ENCODE data around the gene DPP10. TPM values are rescaled to one million over a fixed set of nuclear protein-coding genes. Genes with fewer than 3 reads are reported as not detected.

Gene DPP10
- total and polyA plus RNA-seq, 4 donors = 0.04 to 4.1 (median 0.48) TPM

DNA sequence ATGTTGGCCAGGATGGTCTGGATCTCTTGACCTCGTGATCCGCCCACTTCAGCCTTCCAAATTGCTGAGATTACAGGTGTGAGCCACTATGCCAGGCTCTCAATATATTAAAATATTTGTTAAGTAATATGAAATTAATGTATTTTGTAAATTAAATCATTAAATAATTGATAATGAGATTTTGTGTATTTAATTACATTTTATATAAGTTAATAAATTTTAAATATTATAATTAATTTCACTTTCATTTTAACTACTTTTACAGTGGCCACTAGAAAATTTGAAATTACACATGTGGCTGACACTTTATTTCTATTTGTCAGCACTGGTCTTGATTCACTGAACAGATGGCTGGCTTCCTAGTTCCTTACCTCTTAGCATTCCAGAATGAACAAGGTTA, 102.6 kb downstream of the DPP10 start:
- H3K27ac ChIP-seq (ENCODE audit: low read depth in 1 of 2, low read length in 2 of 2) = no peak overlapping the region

DNA sequence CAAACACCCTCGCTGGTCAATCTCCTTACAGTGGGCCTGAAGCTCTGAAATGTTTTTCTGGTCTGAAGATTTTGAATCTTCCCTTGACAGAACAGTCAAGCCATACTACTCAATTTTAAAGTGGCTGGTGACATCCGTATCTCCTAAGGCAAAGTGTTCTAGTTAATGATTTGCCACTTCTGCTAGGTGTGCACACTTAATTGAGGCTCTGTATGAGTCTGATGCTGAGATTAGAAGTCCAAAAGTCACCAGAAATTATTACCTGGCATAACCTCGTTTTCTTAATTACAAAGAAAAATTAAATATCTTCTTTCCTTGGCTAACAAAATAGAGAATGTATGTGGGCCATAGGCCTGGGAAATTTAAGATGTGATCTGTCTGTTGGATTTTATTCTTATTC, 104.1 kb downstream of the DPP10 start:
- TF ChIP-seq HNF4G (IDR thresholded peaks at IDR 0.05) = no peak
- no peak for TF ChIP-seq EGR1 (IDR thresholded peaks at IDR 0.05; ENCODE audit: low read depth in 2 of 2)
- TF ChIP-seq, protein P1, sequence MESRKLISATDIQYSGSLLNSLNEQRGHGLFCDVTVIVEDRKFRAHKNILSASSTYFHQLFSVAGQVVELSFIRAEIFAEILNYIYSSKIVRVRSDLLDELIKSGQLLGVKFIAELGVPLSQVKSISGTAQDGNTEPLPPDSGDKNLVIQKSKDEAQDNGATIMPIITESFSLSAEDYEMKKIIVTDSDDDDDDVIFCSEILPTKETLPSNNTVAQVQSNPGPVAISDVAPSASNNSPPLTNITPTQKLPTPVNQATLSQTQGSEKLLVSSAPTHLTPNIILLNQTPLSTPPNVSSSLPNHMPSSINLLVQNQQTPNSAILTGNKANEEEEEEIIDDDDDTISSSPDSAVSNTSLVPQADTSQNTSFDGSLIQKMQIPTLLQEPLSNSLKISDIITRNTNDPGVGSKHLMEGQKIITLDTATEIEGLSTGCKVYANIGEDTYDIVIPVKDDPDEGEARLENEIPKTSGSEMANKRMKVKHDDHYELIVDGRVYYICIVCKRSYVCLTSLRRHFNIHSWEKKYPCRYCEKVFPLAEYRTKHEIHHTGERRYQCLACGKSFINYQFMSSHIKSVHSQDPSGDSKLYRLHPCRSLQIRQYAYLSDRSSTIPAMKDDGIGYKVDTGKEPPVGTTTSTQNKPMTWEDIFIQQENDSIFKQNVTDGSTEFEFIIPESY (IDR thresholded peaks at IDR 0.05) = no peak
- TF ChIP-seq FOXA1 (IDR thresholded peaks at IDR 0.05) = no peak
- H3K27me3 ChIP-seq (ENCODE audit: control insufficient read depth in 4 of 4, insufficient read depth in 4 of 4, low read length in 3 of 4) = peaks cover 0 to 2% (median 0%) of the 10 kb centered on the region in 4 donors
- no peak overlapping the region for H3K9ac ChIP-seq (ENCODE audit: low read depth in 1 of 2, low read length in 2 of 2)
- H3K4me3 ChIP-seq (ENCODE audit: low read depth in 1 of 3, low read length in 3 of 3) = no peak overlapping the region
- no peak for DNase-seq (ENCODE audit: low spot score)
- WGBS = 63% methylated on average over 3 of the region's 3 CpGs
- H3K27ac ChIP-seq (ENCODE audit: low read depth in 1 of 2, low read length in 2 of 2) = no peak overlapping the region
- no peaks in the 10 kb centered on the region for H3K9me3 ChIP-seq (ENCODE audit: control insufficient read depth in 4 of 4, low read length in 3 of 4)
- no peaks in the 10 kb centered on the region for H3K4me1 ChIP-seq (ENCODE audit: control insufficient read depth in 4 of 4, insufficient read depth in 4 of 4, low read length in 3 of 4)
- H3K36me3 ChIP-seq (ENCODE audit: control insufficient read depth in 4 of 4, insufficient read depth in 3 of 4, low read depth in 1 of 4, low read length in 3 of 4) = no peaks in the 10 kb centered on the region

More for the DNA sequence above, 102.6 kb downstream of the DPP10 start:
- Histone ChIP-seq H3K9ac (ENCODE audit: low read depth in 1 of 2, low read length in 2 of 2) (no peak overlapping the region), H3K36me3 (ENCODE audit: control insufficient read depth in 4 of 4, insufficient read depth in 3 of 4, low read depth in 1 of 4, low read length in 3 of 4) (no peaks in the 10 kb centered on the region), H3K4me3 (ENCODE audit: low read depth in 1 of 3, low read length in 3 of 3) (no peak overlapping the region), H3K9me3 (ENCODE audit: control insufficient read depth in 4 of 4, low read length in 3 of 4) (no peaks in the 10 kb centered on the region), H3K4me1 (ENCODE audit: control insufficient read depth in 4 of 4, insufficient read depth in 4 of 4, low read length in 3 of 4) (no peaks in the 10 kb centered on the region), H3K27me3 (ENCODE audit: control insufficient read depth in 4 of 4, insufficient read depth in 4 of 4, low read length in 3 of 4) (peaks cover 0 to 2% (median 0%) of the 10 kb centered on the region in 4 donors)
- 95% methylated on average over 2 of the region's 2 CpGs for WGBS
- no peak for DNase-seq (ENCODE audit: low spot score)
- TF ChIP-seq SP1 (IDR thresholded peaks at IDR 0.05) (no peak), JUND (IDR thresholded peaks at IDR 0.05) (no peak), TAF1 (conservative IDR thresholded peaks at IDR 0.05) (no peak), RAD21 (IDR thresholded peaks at IDR 0.05) (no peak), YY1 (IDR thresholded peaks at IDR 0.05) (no peak)
- TF ChIP-seq, protein P2, sequence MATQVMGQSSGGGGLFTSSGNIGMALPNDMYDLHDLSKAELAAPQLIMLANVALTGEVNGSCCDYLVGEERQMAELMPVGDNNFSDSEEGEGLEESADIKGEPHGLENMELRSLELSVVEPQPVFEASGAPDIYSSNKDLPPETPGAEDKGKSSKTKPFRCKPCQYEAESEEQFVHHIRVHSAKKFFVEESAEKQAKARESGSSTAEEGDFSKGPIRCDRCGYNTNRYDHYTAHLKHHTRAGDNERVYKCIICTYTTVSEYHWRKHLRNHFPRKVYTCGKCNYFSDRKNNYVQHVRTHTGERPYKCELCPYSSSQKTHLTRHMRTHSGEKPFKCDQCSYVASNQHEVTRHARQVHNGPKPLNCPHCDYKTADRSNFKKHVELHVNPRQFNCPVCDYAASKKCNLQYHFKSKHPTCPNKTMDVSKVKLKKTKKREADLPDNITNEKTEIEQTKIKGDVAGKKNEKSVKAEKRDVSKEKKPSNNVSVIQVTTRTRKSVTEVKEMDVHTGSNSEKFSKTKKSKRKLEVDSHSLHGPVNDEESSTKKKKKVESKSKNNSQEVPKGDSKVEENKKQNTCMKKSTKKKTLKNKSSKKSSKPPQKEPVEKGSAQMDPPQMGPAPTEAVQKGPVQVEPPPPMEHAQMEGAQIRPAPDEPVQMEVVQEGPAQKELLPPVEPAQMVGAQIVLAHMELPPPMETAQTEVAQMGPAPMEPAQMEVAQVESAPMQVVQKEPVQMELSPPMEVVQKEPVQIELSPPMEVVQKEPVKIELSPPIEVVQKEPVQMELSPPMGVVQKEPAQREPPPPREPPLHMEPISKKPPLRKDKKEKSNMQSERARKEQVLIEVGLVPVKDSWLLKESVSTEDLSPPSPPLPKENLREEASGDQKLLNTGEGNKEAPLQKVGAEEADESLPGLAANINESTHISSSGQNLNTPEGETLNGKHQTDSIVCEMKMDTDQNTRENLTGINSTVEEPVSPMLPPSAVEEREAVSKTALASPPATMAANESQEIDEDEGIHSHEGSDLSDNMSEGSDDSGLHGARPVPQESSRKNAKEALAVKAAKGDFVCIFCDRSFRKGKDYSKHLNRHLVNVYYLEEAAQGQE (IDR thresholded peaks at IDR 0.05) = no peak
- TF ChIP-seq, protein P3, sequence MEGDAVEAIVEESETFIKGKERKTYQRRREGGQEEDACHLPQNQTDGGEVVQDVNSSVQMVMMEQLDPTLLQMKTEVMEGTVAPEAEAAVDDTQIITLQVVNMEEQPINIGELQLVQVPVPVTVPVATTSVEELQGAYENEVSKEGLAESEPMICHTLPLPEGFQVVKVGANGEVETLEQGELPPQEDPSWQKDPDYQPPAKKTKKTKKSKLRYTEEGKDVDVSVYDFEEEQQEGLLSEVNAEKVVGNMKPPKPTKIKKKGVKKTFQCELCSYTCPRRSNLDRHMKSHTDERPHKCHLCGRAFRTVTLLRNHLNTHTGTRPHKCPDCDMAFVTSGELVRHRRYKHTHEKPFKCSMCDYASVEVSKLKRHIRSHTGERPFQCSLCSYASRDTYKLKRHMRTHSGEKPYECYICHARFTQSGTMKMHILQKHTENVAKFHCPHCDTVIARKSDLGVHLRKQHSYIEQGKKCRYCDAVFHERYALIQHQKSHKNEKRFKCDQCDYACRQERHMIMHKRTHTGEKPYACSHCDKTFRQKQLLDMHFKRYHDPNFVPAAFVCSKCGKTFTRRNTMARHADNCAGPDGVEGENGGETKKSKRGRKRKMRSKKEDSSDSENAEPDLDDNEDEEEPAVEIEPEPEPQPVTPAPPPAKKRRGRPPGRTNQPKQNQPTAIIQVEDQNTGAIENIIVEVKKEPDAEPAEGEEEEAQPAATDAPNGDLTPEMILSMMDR (IDR thresholded peaks at IDR 0.05; ENCODE audit: low read depth, low read length, missing input control) = no peak

DNA sequence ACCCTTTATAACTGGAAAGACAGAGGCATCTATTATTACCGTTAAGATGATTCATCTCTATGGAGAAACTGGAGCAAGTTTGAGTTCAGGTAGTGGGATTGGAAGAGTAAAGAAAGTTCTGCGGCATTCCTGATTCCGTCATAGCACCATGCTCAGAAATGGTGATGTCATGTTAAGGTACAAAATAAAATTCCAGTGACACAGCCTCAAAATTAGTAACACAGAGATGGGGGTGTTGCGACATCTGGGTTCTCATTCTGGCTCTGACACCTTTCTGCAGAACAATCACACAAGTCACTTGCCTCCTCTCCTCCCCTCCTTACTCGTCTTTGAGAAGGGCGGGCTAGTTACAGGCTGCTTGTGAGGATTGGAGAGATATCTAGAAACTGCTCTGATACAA, 105.7 kb downstream of the DPP10 start:
- H3K27me3 ChIP-seq (ENCODE audit: control insufficient read depth in 4 of 4, insufficient read depth in 4 of 4, low read length in 3 of 4) = no peaks in the 10 kb centered on the region
- no peaks in the 10 kb centered on the region for H3K9me3 ChIP-seq (ENCODE audit: control insufficient read depth in 4 of 4, low read length in 3 of 4)
- no peak overlapping the region for H3K9ac ChIP-seq (ENCODE audit: low read depth in 1 of 2, low read length in 2 of 2)
- WGBS = 89% methylated on average over 6 of the region's 6 CpGs
- H3K27ac ChIP-seq (ENCODE audit: low read depth in 1 of 2, low read length in 2 of 2) = no peak overlapping the region
- H3K36me3 ChIP-seq (ENCODE audit: control insufficient read depth in 4 of 4, insufficient read depth in 3 of 4, low read depth in 1 of 4, low read length in 3 of 4) = no peaks in the 10 kb centered on the region
- DNase-seq (ENCODE audit: low spot score) = no peak
- no peak overlapping the region for H3K4me3 ChIP-seq (ENCODE audit: low read depth in 1 of 3, low read length in 3 of 3)
- no peaks in the 10 kb centered on the region for H3K4me1 ChIP-seq (ENCODE audit: control insufficient read depth in 4 of 4, insufficient read depth in 4 of 4, low read length in 3 of 4)
- TF ChIP-seq FOXA2 (IDR thresholded peaks at IDR 0.05) = no peak
- TF ChIP-seq, protein P2 (IDR thresholded peaks at IDR 0.05) = no peak
- TF ChIP-seq, protein P1 (IDR thresholded peaks at IDR 0.05) = no peak
- no peak for TF ChIP-seq HNF4G (IDR thresholded peaks at IDR 0.05)
- TF ChIP-seq TAF1 (conservative IDR thresholded peaks at IDR 0.05) = no peak
- no peak for TF ChIP-seq NR2F2 (IDR thresholded peaks at IDR 0.05)
- TF ChIP-seq, protein P4, sequence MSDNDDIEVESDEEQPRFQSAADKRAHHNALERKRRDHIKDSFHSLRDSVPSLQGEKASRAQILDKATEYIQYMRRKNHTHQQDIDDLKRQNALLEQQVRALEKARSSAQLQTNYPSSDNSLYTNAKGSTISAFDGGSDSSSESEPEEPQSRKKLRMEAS (IDR thresholded peaks at IDR 0.05) = no peak
- TF ChIP-seq FOXA1 (IDR thresholded peaks at IDR 0.05) = no peak
- TF ChIP-seq SP1 (IDR thresholded peaks at IDR 0.05) = no peak
- TF ChIP-seq YY1 (IDR thresholded peaks at IDR 0.05) = no peak

Data from liver (tissue), 9 donors.